SK-N-SH treated with all-trans-retinoic acid at 6 μM for 48 hours (cell line): ENCODE measurements around the gene ADAM10.

Experiments used
- ATAC-seq: fragments of 200-7000 bp; cut with Tn5 transposase; 3 replicates; pipeline ENCODE4 v1.9.1; 2020; ENCODE audit warnings: mild to moderate bottlenecking, moderate library complexity
- ARNTL ChIP-seq: fragments of 450-650 bp; formaldehyde crosslinking; IDR thresholded peaks from 2 replicates; pipeline ENCODE4 v1.5.0; 2020; ENCODE audit warnings: low read depth, mild to moderate bottlenecking, moderate library complexity, borderline replicate concordance
- BACH2 ChIP-seq: fragments of 250-450 bp; sonication (Bioruptor Pico); IDR thresholded peaks from 2 replicates; pipeline ENCODE4 v1.9.0; 2021; ENCODE audit warnings: mild to moderate bottlenecking, borderline replicate concordance
- CREB5 ChIP-seq: fragments of 250-450 bp; sonication (Bioruptor Pico); IDR thresholded peaks from 2 replicates; pipeline ENCODE4 v1.5.1; 2020; ENCODE audit warnings: low read depth, mild to moderate bottlenecking, moderate library complexity
- CSDC2 ChIP-seq: fragments of 250-450 bp; sonication (Bioruptor Pico); IDR thresholded peaks from 2 replicates; pipeline ENCODE4 v1.5.0; 2020; ENCODE audit warnings: mild to moderate bottlenecking, moderate library complexity
- CSRNP3 ChIP-seq: fragments of 250-450 bp; sonication (Bioruptor Pico); IDR thresholded peaks from 2 replicates; pipeline ENCODE4 v1.5.1; 2021; ENCODE audit warnings: mild to moderate bottlenecking, moderate library complexity
- ESRRG ChIP-seq: fragments of 250-450 bp; sonication (Bioruptor Pico); IDR thresholded peaks from 2 replicates; pipeline ENCODE4 v1.6.1; 2021; ENCODE audit warnings: mild to moderate bottlenecking
- GLIS3 ChIP-seq: fragments of 250-450 bp; sonication (Bioruptor Pico); IDR thresholded peaks from 2 replicates; pipeline ENCODE4 v1.5.0; 2020; ENCODE audit warnings: mild to moderate bottlenecking, moderate library complexity
- ISL1 ChIP-seq: fragments of 250-450 bp; sonication (Bioruptor Pico); IDR thresholded peaks from 2 replicates; pipeline ENCODE4 v2.1.2; 2022; ENCODE audit warnings: mild to moderate bottlenecking, moderate library complexity
- PATZ1 ChIP-seq: fragments of 250-450 bp; sonication (Bioruptor Pico); IDR thresholded peaks from 2 replicates; pipeline ENCODE4 v1.8.0; 2020; ENCODE audit warnings: mild to moderate bottlenecking, moderate library complexity, borderline replicate concordance
- POU6F1 ChIP-seq: fragments of 250-450 bp; sonication (Bioruptor Pico); IDR thresholded peaks from 2 replicates; pipeline ENCODE4 v1.8.0; 2021; ENCODE audit warnings: low read depth, mild to moderate bottlenecking, moderate library complexity, borderline replicate concordance
- PPARA ChIP-seq: fragments of 250-450 bp; sonication (Bioruptor Pico); IDR thresholded peaks from 2 replicates; pipeline ENCODE4 v1.5.0; 2020; ENCODE audit warnings: mild to moderate bottlenecking, borderline replicate concordance
- RARB ChIP-seq: fragments of 250-450 bp; sonication (Bioruptor Pico); IDR thresholded peaks from 2 replicates; pipeline ENCODE4 v1.8.0; 2021; ENCODE audit warnings: mild to moderate bottlenecking, moderate library complexity
- SNAI2 ChIP-seq: fragments of 250-450 bp; sonication (Bioruptor Pico); IDR thresholded peaks from 2 replicates; pipeline ENCODE4 v1.5.0; 2020; ENCODE audit warnings: mild to moderate bottlenecking, moderate library complexity
- TCF4 ChIP-seq: fragments of 250-450 bp; sonication (Bioruptor Pico); IDR thresholded peaks from 2 replicates; pipeline ENCODE4 v1.8.0; 2021; ENCODE audit warnings: mild to moderate bottlenecking, moderate library complexity, borderline replicate concordance
- TOX ChIP-seq: fragments of 250-450 bp; sonication (Bioruptor Pico); IDR thresholded peaks from 2 replicates; pipeline ENCODE4 v1.8.0; 2021; ENCODE audit warnings: mild to moderate bottlenecking, moderate library complexity, borderline replicate concordance
- ZC3H10 ChIP-seq: fragments of 250-450 bp; sonication (Bioruptor Pico); IDR thresholded peaks from 2 replicates; pipeline ENCODE4 v1.5.1; 2021; ENCODE audit warnings: mild to moderate bottlenecking, moderate library complexity
- ZFP3 ChIP-seq: fragments of 250-450 bp; sonication (Bioruptor Pico); IDR thresholded peaks from 2 replicates; pipeline ENCODE4 v1.5.0; 2020; ENCODE audit warnings: mild to moderate bottlenecking, moderate library complexity
- ZFP30 ChIP-seq: fragments of 450-650 bp; formaldehyde crosslinking; IDR thresholded peaks from 2 replicates; pipeline ENCODE4 v1.5.0; 2022; ENCODE audit warnings: mild to moderate bottlenecking, moderate library complexity
- ZNF70 ChIP-seq: fragments of 450-650 bp; formaldehyde crosslinking; IDR thresholded peaks from 2 replicates; pipeline ENCODE4 v1.5.0; 2020; ENCODE audit warnings: mild to moderate bottlenecking, moderate library complexity
- ZNF8 ChIP-seq: fragments of 450-650 bp; formaldehyde crosslinking; IDR thresholded peaks from 2 replicates; pipeline ENCODE4 v1.5.0; 2020; ENCODE audit warnings: mild to moderate bottlenecking, moderate library complexity

The ADAM10 gene

GRCh38 chr15:58541410-58542087 lies 208.0 kb downstream of the ADAM10 start:
- no peak for TF ChIP-seq PATZ1 (CRISPR knock-in tag)
- no peak for TF ChIP-seq ZNF8 (CRISPR knock-in tag)
- TF ChIP-seq GLIS3 (CRISPR knock-in tag), result no peak
- TF ChIP-seq ESRRG (CRISPR knock-in tag), result no peak
- TF ChIP-seq POU6F1 (CRISPR knock-in tag), result no peak
- no peak for TF ChIP-seq TOX (CRISPR knock-in tag)
- TF ChIP-seq PPARA (CRISPR knock-in tag), result no peak
- TF ChIP-seq CSDC2 (CRISPR knock-in tag), result no peak
- TF ChIP-seq CSRNP3 (CRISPR knock-in tag), result no peak
- TF ChIP-seq ZFP3 (CRISPR knock-in tag), result no peak
- no peak for TF ChIP-seq ARNTL (CRISPR knock-in tag)
- TF ChIP-seq RARB, result no peak
- no peak for TF ChIP-seq CREB5 (CRISPR knock-in tag)
- no peak for TF ChIP-seq BACH2
- no peak for TF ChIP-seq ZC3H10
- TF ChIP-seq ZFP30 (CRISPR knock-in tag), result no peak
- no peak for TF ChIP-seq ISL1 (CRISPR knock-in tag)
- no peak for TF ChIP-seq SNAI2 (CRISPR knock-in tag)
- no peak for ATAC-seq

GRCh38 chr15:58539548-58539947 lies 210.0 kb downstream of the ADAM10 start:
- no peak for ATAC-seq

More at GRCh38 chr15:58539548-58539947, 210.0 kb downstream of the ADAM10 start:
- TF ChIP-seq CREB5 (CRISPR knock-in tag) (no peak), RARB (no peak), CSRNP3 (CRISPR knock-in tag) (no peak), ESRRG (CRISPR knock-in tag) (no peak), ZNF70 (CRISPR knock-in tag) (no peak), PATZ1 (CRISPR knock-in tag) (no peak), TOX (CRISPR knock-in tag) (no peak), ZC3H10 (no peak), TCF4 (CRISPR knock-in tag) (no peak), ZFP3 (CRISPR knock-in tag) (no peak), CSDC2 (CRISPR knock-in tag) (no peak), GLIS3 (CRISPR knock-in tag) (no peak)
